Measurements from ENCODE around the gene FOXO4. TPM values are rescaled to one million over a fixed set of nuclear protein-coding genes. Genes with fewer than 3 reads are reported as not detected.

The FOXO4 gene
- total RNA-seq, 1 donor, result 4.3 TPM

DNA sequence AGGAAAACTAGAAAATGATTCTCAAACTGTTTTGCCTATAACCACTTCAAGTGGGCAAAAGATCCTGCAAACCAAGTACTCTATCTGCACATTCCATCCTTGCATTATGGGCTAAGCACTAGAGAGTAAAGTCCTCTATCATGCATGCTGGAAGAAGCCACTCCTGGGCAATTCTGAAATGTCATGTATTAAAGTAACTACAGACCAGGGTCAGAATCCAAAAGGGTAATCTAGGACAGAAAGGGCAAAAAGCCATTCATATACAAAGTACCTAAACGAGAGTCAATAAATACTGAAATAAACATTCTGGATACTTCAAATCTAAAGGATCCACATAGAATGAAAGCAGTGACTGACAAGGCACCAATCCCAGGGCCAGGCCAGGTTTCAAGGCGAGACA is 28.6 kb upstream of the FOXO4 start:
- no peak for TF ChIP-seq CTCF (IDR thresholded peaks at IDR 0.05; ENCODE audit: insufficient read depth, low read depth, low read length)
- no peak for DNase-seq (ENCODE audit: low read depth)
- peak overlapping the region; percentile 77 for H3K4me3 ChIP-seq (ENCODE audit: low read depth, low read length)

DNA sequence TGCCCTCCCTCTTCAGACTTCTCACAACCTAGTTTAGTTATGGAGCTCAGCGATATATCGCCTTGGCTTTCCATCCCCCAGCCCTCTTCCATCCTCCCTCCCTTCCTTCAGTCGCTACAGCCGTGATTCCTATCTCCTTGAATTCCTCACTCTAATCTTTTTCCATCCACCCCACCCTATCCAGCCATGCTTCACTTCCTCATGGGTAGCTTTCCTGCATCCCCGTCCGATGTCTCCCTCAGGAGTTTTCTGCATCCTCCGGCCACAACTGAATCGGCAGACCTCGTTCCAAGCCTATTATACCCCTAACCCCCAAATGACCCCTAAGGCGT is 28.0 kb upstream of the FOXO4 start:
- no peak for TF ChIP-seq CTCF (IDR thresholded peaks at IDR 0.05; ENCODE audit: insufficient read depth, low read depth, low read length)
- DNase-seq (ENCODE audit: low read depth), result no peak
- peak overlapping the region; percentile 77 for H3K4me3 ChIP-seq (ENCODE audit: low read depth, low read length)

DNA sequence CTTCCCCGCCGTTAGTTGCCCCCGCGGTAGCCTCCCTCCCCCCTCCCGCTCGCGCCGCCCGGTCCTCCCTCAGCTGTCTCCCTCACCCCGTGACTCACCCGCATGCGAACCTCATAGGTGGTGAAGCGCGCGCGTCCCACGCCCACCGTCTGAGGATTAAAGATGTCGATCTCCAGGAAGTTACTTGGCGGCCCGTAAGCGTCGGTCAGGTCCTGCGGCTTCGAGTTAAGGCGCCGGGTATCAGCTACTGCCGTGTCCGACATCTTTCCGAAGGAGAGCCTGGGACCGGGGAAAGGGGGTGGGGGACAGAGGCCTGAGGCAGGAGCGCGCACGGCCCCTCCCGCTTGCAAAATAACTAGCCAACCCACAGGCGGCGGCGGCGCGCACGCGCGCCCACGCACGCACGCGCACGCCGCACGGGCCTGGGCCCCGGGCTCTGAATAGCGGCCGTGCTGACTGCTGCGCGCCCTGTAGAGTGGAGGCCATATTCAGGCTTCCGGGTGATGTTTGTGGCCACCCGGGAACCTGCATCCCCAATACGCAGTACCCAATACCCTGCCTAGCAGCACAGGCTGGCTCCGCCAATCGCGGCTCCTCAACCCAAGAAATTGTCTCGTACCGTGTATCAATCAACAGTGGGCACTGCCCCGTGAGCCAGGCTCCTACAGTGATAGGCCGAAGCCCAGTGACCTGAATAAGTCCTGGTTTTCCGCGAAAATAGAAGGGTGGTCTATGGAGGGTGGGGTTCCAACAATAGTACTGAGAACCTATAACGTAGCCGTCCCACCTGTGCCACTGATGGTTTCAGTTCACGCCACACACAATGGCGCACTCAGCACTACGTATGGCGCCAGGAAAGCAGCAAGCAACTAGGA is 27.4 kb upstream of the FOXO4 start, which contains the start of gene SNX12:
Gene SNX12 (minus strand): TSS at position 291 of the 875 bp plus-strand sequence. CDS start 28 bp downstream, at position 263.
- DNase-seq (ENCODE audit: low read depth), result peak; percentile 93

GRCh38 chrX:71070531-71070930 is 25.1 kb upstream of the FOXO4 start:
- TF ChIP-seq CTCF (IDR thresholded peaks at IDR 0.05; ENCODE audit: insufficient read depth, low read depth, low read length), result no peak
- no peak for DNase-seq (ENCODE audit: low read depth)
- no peak overlapping the region for H3K4me3 ChIP-seq (ENCODE audit: low read depth, low read length)

More for the DNA sequence above, 27.4 kb upstream of the FOXO4 start, which contains the start of gene SNX12:
- peak within 1 kb of the TSS; percentile 77 for H3K4me3 ChIP-seq (ENCODE audit: low read depth, low read length)
- no peak for TF ChIP-seq CTCF (IDR thresholded peaks at IDR 0.05; ENCODE audit: insufficient read depth, low read depth, low read length)

- H3K4me3 ChIP-seq (ENCODE audit: low read depth, low read length), result no peak overlapping the region
- no peak for TF ChIP-seq CTCF (IDR thresholded peaks at IDR 0.05; ENCODE audit: insufficient read depth, low read depth, low read length)
- no peak for DNase-seq (ENCODE audit: low read depth)
These were observed 14.1 kb upstream of the FOXO4 start for GRCh38 chrX:71081330-71082123.

DNA sequence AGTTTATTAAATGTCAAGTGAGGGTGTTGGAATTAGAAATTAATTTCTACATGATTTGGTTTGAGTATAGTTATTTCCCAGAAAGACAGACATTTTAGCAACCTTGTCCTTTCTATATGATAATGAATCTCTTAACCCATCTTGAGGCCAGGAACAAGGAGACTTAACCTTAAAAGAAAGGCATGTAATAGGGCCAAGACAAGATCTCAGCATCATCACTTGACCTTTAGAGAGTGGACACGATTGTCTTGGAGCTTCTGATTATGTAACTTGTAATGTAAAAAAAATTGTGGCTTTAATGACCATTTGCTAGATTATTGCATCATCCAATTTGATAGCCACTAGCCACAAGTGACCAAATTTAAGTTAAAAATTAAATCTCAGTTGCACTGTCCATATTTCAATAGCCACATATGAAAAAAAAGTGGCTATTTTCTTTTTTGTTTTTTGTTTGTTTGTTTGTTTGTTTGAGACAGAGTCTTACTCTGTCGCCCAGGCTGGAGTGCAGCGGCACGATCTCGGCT is 13.5 kb upstream of the FOXO4 start:
- TF ChIP-seq CTCF (IDR thresholded peaks at IDR 0.05; ENCODE audit: insufficient read depth, low read depth, low read length), result no peak
- no peak for DNase-seq (ENCODE audit: low read depth)

More for the DNA sequence above, 13.5 kb upstream of the FOXO4 start:
- H3K4me3 ChIP-seq (ENCODE audit: low read depth, low read length), result no peak overlapping the region
